ENCODE measurements around the gene PSMA4.
"Not testable (repeated sequence)": the region's sequence is repeated elsewhere in the genome, so short reads cannot be mapped to it uniquely, and the experiment has no call there.

GRCh38 chr15:78560201-78560600, 20.0 kb downstream of the PSMA4 start:
- TF ChIP-seq POLR2A, EP300, CTCF (IDR thresholded peaks at IDR 0.05): not testable (repeated sequence)

All from tibial nerve (tissue), 4 donors.